ENCODE measurements around the gene CCDC97. TPM values are rescaled to one million over a fixed set of nuclear protein-coding genes. Genes with fewer than 3 reads are reported as not detected.
A peak's percentile ranks its signal among the peaks of the same experiment; 100 is the strongest.

The CCDC97 gene
- total RNA-seq, 1 donor from 2014 or later: 40.5 TPM

DNA sequence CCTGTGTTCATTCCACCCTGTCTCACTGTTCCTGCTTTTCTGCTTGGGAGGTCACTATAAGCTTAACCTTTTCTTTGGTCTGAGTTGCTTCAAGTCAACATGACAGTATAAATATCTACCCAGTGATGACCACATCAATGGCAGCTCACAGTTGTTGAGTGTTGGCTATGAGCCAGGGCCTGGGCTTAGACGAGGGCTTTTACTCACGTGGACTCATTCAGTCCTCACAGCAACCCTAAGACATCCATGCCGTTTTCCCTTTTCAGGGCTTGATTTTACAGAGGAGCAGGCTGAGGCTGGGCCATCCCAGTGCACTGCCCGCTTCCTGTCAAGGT lies 10.2 kb upstream of the CCDC97 start:
- Mint-ChIP-seq H3K9me3 (no peaks in the 10 kb centered on the region), H3K36me3 (peaks cover 48% of the 10 kb centered on the region), H3K27me3 (ENCODE audit: low read depth) (no peaks in the 10 kb centered on the region), H3K4me1 (no peaks in the 10 kb centered on the region), H3K4me3 (no peak overlapping the region), H3K27ac (peak overlapping the region; percentile 4)
- TF ChIP-seq, protein P1, sequence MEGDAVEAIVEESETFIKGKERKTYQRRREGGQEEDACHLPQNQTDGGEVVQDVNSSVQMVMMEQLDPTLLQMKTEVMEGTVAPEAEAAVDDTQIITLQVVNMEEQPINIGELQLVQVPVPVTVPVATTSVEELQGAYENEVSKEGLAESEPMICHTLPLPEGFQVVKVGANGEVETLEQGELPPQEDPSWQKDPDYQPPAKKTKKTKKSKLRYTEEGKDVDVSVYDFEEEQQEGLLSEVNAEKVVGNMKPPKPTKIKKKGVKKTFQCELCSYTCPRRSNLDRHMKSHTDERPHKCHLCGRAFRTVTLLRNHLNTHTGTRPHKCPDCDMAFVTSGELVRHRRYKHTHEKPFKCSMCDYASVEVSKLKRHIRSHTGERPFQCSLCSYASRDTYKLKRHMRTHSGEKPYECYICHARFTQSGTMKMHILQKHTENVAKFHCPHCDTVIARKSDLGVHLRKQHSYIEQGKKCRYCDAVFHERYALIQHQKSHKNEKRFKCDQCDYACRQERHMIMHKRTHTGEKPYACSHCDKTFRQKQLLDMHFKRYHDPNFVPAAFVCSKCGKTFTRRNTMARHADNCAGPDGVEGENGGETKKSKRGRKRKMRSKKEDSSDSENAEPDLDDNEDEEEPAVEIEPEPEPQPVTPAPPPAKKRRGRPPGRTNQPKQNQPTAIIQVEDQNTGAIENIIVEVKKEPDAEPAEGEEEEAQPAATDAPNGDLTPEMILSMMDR (IDR thresholded peaks at IDR 0.05; ENCODE audit: unreplicated experiment): no peak
- no peak for DNase-seq (ENCODE audit: low spot score in 2 of 2, unreplicated experiment in 2 of 2)

DNA sequence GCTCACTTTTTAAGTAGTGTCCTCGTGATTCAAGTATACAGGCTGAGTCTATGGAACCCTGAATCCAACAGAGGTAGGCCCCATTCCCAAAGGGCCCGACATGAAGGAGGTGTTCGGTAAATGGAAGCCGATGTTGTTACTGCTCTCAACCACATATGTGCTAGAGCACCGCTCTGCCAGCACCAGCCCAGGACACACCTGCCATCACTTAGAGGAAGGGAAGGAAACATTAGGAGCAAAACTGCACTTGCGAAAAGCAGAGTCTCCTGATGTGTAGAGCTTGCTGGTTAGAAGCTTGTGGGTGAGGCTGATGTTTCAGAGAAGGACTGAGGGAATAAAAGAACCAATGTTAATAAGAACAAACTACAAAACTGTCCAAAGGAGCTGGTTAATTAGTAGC lies 9.4 kb upstream of the CCDC97 start:
- no peak overlapping the region for H3K4me3 Mint-ChIP-seq
- H3K9me3 Mint-ChIP-seq: no peaks in the 10 kb centered on the region
- peaks cover 43% of the 10 kb centered on the region for H3K36me3 Mint-ChIP-seq
- TF ChIP-seq, protein P1 (IDR thresholded peaks at IDR 0.05; ENCODE audit: unreplicated experiment): no peak
- DNase-seq (ENCODE audit: low spot score in 2 of 2, unreplicated experiment in 2 of 2): no peak
- no peaks in the 10 kb centered on the region for H3K4me1 Mint-ChIP-seq
- H3K27ac Mint-ChIP-seq: no peak overlapping the region
- no peaks in the 10 kb centered on the region for H3K27me3 Mint-ChIP-seq (ENCODE audit: low read depth)

DNA sequence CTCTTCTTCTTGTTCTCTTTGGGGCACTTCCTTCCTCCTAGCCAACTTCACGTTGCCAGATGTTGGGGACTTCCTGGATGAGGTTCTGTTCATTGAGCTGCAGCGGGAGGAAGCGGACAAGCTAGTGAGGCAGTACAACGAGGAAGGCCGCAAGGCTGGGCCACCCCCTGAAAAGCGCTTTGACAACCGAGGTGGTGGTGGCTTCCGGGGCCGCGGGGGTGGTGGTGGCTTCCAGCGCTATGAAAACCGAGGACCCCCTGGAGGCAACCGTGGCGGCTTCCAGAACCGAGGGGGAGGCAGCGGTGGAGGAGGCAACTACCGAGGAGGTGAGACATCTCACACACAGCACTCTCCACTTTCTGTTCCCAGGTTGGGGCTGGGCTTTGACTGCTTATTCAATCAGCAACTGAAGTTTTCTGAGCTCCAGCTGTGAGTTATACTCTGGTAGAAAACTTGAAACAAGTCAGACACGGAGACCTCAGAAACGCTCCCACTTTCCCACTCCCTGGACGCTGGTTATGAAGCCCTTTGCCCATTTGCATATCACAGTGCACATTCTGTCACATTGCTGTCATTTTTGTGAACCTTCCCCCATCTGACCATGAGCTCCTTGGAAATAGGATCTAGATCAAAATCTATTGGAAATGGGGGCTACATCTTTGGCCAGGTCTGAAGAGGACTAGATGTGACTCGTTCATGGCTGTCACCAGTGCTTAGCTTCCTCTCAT lies 7.2 kb upstream of the CCDC97 start:
- Mint-ChIP-seq H3K27ac (no peak overlapping the region), H3K9me3 (no peaks in the 10 kb centered on the region), H3K4me3 (no peak overlapping the region), H3K27me3 (ENCODE audit: low read depth) (no peaks in the 10 kb centered on the region), H3K4me1 (no peaks in the 10 kb centered on the region), H3K36me3 (peaks cover 39% of the 10 kb centered on the region)
- no peak for DNase-seq (ENCODE audit: low spot score in 2 of 2, unreplicated experiment in 2 of 2)
- TF ChIP-seq, protein P1 (IDR thresholded peaks at IDR 0.05; ENCODE audit: unreplicated experiment): no peak

DNA sequence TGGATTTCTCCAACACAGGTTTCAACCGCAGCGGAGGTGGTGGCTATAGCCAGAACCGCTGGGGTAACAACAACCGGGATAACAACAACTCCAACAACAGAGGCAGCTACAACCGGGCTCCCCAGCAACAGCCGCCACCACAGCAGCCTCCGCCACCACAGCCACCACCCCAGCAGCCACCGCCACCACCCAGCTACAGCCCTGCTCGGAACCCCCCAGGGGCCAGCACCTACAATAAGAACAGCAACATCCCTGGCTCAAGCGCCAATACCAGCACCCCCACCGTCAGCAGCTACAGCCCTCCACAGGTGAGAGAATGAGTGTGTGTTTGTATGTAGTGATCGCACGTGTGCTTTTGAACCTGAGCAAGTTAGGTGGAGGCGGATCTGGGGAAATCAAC lies 6.0 kb upstream of the CCDC97 start:
- H3K9me3 Mint-ChIP-seq: no peaks in the 10 kb centered on the region
- peaks cover 36% of the 10 kb centered on the region for H3K36me3 Mint-ChIP-seq
- H3K27ac Mint-ChIP-seq: peak overlapping the region; percentile 21
- peaks cover 4% of the 10 kb centered on the region for H3K4me1 Mint-ChIP-seq
- DNase-seq (ENCODE audit: low spot score in 2 of 2, unreplicated experiment in 2 of 2): no peak
- TF ChIP-seq, protein P1 (IDR thresholded peaks at IDR 0.05; ENCODE audit: unreplicated experiment): no peak
- no peak overlapping the region for H3K4me3 Mint-ChIP-seq
- H3K27me3 Mint-ChIP-seq (ENCODE audit: low read depth): no peaks in the 10 kb centered on the region

DNA sequence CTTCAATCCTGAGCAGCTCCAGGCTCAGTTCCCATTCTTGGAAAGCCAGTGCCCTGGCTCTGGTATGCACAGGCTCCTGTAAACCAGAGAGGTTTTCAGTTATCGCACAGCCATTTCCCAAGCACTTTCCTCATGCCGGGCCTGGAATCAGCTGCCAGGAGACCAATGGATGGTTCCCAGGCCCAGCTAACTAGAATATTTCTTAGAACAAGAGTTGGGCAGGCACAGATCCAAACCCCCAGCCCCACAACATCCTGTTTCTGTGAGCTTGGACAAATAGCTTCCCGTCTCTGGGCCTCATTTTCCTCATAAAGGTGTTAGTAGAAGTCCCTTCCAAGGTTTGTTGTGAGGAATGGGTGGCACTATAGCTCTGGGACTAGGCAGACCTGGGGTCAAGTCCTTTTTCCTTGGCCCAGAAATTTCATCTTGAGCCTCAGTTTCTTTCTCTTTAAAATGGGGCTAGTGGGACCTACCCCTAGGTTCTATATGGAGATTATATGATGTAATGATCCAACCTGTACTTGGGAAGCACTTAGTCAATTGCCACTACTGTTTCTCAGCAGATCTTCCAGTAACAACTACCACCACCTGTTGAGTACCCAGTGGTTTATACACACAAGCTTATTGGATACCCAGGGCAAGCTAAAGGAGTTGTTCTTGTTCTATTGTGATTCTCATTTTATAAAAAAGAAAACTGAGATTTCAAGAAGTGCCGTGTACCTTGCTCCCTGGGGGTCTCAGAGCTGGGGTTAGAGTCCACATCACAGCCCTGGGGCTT lies 5.1 kb upstream of the CCDC97 start:
- TF ChIP-seq, protein P1 (IDR thresholded peaks at IDR 0.05; ENCODE audit: unreplicated experiment): no peak
- no peak for DNase-seq (ENCODE audit: low spot score in 2 of 2, unreplicated experiment in 2 of 2)
- H3K27ac Mint-ChIP-seq: no peak overlapping the region
- H3K4me1 Mint-ChIP-seq: peaks cover 9% of the 10 kb centered on the region
- H3K27me3 Mint-ChIP-seq (ENCODE audit: low read depth): no peaks in the 10 kb centered on the region
- no peaks in the 10 kb centered on the region for H3K9me3 Mint-ChIP-seq
- no peak overlapping the region for H3K4me3 Mint-ChIP-seq
- peaks cover 31% of the 10 kb centered on the region for H3K36me3 Mint-ChIP-seq

All from mesothelial cell of epicardium (in vitro differentiated cells).